ENCODE data around the gene GRM4.
"Not testable (repeated sequence)": the region's sequence is repeated elsewhere in the genome, so short reads cannot be mapped to it uniquely, and the experiment has no call there.

The GRM4 gene

DNA sequence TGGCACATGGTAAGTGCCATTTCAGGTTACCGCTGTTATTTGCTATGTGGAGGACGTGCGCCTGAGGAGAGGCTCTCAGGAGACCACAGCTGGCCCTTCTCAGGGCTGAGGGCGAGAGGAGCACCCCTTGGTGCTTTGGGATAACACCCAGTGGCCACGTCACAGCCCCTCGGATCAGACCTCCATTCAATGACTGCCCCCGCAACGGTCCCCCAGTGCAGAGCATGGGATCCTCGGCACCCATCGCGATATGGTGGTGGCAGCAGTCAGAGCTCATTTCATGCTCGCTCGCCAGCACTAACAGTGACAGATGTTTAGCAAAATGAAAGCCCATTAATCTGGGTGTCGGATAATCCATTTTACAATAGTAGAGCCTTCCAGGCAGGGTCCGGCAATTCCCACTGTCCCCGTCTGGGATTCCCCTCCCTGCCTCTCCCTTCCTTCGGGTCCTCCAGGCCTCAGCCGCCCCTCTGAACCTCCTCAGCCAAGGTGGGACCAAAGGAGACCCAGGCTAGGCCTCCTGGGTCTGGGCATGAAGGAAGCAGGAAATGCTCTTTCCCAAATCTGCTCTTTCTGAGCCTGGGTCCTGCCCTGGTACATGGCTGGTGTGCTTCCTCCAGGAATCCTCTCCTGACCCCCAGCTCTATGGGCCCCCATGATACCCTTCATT, 117.1 kb downstream of the GRM4 start:
- no peak overlapping the region for H3K4me3 Mint-ChIP-seq
- no peak overlapping the region for H3K27ac Mint-ChIP-seq
- no peaks in the 10 kb centered on the region for H3K9me3 Mint-ChIP-seq
- no peaks in the 10 kb centered on the region for H3K36me3 Mint-ChIP-seq
- no peaks in the 10 kb centered on the region for H3K27me3 Mint-ChIP-seq
- no peaks in the 10 kb centered on the region for H3K4me1 Mint-ChIP-seq

GRCh38 chr6:34027939-34028441, 117.9 kb downstream of the GRM4 start:
- no peaks in the 10 kb centered on the region for H3K36me3 Mint-ChIP-seq
- no peak overlapping the region for H3K4me3 Mint-ChIP-seq
- no peaks in the 10 kb centered on the region for H3K27me3 Mint-ChIP-seq
- no peaks in the 10 kb centered on the region for H3K4me1 Mint-ChIP-seq
- no peaks in the 10 kb centered on the region for H3K9me3 Mint-ChIP-seq
- no peak overlapping the region for H3K27ac Mint-ChIP-seq

DNA sequence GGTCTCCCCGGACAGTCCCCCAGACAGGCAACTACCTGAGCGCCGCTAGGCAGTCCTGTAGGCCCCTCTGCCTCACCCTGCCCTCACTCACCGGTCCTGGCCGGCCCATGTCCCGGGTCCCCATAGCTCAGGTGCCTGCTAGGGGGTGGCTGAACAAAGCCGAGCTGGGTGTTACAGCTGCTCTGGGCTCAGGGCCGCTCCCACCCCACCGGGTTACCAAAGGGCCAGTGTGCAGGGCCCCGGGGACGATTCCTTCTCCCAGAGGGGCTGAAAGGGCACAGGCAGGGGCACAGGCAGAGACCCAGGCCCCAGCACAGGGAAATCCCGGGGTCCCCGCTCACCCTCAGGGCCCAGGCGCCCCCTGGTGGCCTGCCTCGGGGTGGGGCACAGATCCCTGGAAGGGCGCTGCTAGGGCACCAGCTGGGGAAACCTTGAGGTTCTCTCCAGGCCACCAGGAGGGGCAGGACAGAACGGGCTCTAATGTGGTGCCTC, 118.4 kb downstream of the GRM4 start:
- Mint-ChIP-seq H3K27me3 (no peaks in the 10 kb centered on the region), H3K27ac (no peak overlapping the region), H3K36me3 (no peaks in the 10 kb centered on the region), H3K9me3 (no peaks in the 10 kb centered on the region), H3K4me3 (no peak overlapping the region), H3K4me1 (no peaks in the 10 kb centered on the region)

DNA sequence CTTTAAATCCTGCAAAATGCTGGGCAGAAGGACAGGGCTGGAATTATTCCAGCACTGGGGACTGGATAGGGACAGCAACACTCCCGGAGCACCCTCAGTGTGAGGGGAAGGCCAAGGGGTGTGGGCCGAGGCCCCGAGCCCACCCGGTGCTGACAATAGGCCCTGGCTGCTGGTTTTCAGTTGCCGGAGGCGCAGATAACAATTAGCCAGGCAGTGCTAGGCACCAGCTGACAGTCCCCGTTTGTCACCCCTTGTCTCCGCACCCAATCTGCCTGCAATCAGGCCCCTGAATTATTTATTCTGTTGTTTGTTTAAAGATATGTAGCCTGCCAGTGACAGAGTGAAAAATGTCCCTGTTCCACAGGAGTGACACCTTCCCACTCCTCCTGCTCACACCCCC, 120.0 kb downstream of the GRM4 start:
- Mint-ChIP-seq H3K27me3 (no peaks in the 10 kb centered on the region), H3K4me3 (no peak overlapping the region), H3K27ac (no peak overlapping the region), H3K9me3 (no peaks in the 10 kb centered on the region), H3K36me3 (no peaks in the 10 kb centered on the region), H3K4me1 (no peaks in the 10 kb centered on the region)

DNA sequence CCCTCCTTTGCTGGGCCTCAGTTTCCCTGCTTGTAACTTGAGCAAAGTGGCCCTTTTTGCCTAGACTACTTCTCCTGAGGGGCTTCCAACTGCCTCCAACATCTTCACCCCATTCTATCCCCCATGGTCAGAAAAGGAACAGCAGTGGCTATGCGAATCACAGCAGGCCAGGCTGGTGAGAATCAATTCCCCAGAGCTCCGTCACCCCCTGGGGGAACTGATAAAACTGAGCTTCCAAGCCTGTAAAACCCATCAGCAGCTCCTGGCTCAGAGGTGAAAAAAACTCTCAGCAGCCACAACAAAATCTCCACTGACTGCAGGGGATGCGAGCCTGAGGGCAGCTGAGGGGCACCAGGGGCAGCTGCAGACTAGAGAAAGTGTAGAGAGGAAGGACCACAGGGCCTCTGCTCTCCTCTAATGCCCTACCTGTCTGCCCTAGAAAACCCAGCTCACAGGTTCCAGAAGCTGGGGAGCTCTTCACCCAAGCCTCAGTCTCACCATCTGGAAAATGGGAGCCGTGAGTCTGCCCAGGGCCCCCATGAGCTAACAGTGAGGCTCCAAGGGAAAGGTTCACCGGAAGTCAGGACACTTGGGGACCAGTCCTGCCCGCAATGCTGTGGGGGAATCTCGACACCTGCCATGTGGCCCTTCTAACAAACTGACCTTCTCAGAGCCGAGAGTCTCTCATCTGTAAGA, 120.6 kb downstream of the GRM4 start:
- Mint-ChIP-seq H3K9me3 (no peaks in the 10 kb centered on the region), H3K4me3 (no peak overlapping the region), H3K27me3 (no peaks in the 10 kb centered on the region), H3K36me3 (no peaks in the 10 kb centered on the region), H3K27ac (no peak overlapping the region), H3K4me1 (no peaks in the 10 kb centered on the region)

- no peaks in the 10 kb centered on the region for H3K9me3 Mint-ChIP-seq
- H3K27ac Mint-ChIP-seq, result no peak overlapping the region
- H3K27me3 Mint-ChIP-seq, result no peaks in the 10 kb centered on the region
- H3K36me3 Mint-ChIP-seq, result no peaks in the 10 kb centered on the region
- no peaks in the 10 kb centered on the region for H3K4me1 Mint-ChIP-seq
- H3K4me3 Mint-ChIP-seq, result no peak overlapping the region
These were observed 123.0 kb downstream of the GRM4 start for GRCh38 chr6:34022873-34023255.

GRCh38 chr6:34022250-34022872, 123.5 kb downstream of the GRM4 start:
- H3K27ac Mint-ChIP-seq, result peak overlapping the region; percentile 13

DNA sequence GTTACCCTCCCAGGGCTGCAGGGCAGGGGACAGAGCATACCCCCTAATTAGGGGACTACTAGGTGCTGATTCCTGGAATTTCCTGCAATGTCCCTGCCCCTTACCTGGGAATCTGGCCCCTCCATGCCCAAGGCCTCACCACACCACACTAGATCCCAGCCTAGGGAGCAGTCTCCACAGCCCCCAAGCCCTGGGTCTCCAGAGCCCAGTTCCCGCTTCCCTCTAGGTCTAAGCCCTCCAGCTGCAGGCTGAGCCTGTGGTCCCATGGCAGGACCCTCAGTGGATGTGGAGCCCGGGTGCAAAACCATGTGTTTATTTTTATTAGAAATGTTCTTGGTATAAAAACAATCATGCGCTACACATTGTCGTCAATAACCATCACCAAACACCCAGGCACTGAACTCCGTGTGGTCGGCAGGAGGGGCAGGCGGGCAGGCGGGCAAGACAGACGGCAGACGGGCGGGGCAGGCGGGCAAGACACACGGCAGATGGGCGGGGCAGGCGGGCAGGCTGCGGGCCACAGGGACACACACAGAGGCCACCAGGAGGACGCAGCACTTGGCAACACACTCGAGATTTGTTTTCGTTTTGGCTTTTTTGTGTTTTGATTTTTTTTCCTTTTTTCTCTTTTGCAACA, 124.2 kb downstream of the GRM4 start:
- Mint-ChIP-seq H3K36me3 (no peaks in the 10 kb centered on the region), H3K9me3 (no peaks in the 10 kb centered on the region), H3K4me1 (no peaks in the 10 kb centered on the region), H3K27ac (no peak overlapping the region), H3K4me3 (no peak overlapping the region), H3K27me3 (no peaks in the 10 kb centered on the region)

More at GRCh38 chr6:34022250-34022872, 123.5 kb downstream of the GRM4 start:
- Mint-ChIP-seq H3K36me3 (no peaks in the 10 kb centered on the region), H3K4me3 (no peak overlapping the region), H3K9me3 (no peaks in the 10 kb centered on the region), H3K4me1 (no peaks in the 10 kb centered on the region), H3K27me3 (no peaks in the 10 kb centered on the region)

GRCh38 chr6:34020807-34021553, 124.9 kb downstream of the GRM4 start:
- H3K27ac Mint-ChIP-seq, result no peak overlapping the region
- no peak overlapping the region for H3K4me3 Mint-ChIP-seq
- H3K27me3 Mint-ChIP-seq, result no peaks in the 10 kb centered on the region

DNA sequence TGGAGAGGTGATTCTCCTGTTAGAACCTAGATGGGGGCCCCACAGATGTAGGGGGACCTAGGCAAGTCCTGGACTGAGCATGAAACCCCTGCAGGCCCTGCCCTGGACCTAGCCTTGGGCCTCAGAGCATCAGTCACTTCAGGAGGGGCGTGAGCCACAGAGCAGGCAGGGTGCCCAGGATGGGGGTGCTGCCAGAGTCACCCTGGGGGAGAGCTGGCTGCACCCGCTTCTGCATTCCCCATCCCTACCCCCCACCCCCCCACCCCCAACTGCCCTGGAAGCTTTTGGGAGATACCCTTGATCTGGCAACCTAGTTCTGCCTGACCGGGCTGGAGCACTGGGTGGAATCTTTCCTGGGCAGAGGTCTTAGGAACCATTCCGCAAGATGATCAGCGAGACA, 125.6 kb downstream of the GRM4 start:
- Mint-ChIP-seq H3K4me3 (no peak overlapping the region), H3K27ac (no peak overlapping the region), H3K4me1 (no peaks in the 10 kb centered on the region), H3K9me3 (no peaks in the 10 kb centered on the region), H3K36me3 (no peaks in the 10 kb centered on the region), H3K27me3 (no peaks in the 10 kb centered on the region)

More at GRCh38 chr6:34020807-34021553, 124.9 kb downstream of the GRM4 start:
- Mint-ChIP-seq H3K36me3 (no peaks in the 10 kb centered on the region), H3K4me1 (no peaks in the 10 kb centered on the region), H3K9me3 (no peaks in the 10 kb centered on the region)

- Mint-ChIP-seq H3K9me3 (no peaks in the 10 kb centered on the region), H3K27ac (no peak overlapping the region), H3K27me3 (no peaks in the 10 kb centered on the region), H3K36me3 (no peaks in the 10 kb centered on the region), H3K4me1 (no peaks in the 10 kb centered on the region), H3K4me3 (no peak overlapping the region)
These were observed 126.8 kb downstream of the GRM4 start for GRCh38 chr6:34018961-34019606.

DNA sequence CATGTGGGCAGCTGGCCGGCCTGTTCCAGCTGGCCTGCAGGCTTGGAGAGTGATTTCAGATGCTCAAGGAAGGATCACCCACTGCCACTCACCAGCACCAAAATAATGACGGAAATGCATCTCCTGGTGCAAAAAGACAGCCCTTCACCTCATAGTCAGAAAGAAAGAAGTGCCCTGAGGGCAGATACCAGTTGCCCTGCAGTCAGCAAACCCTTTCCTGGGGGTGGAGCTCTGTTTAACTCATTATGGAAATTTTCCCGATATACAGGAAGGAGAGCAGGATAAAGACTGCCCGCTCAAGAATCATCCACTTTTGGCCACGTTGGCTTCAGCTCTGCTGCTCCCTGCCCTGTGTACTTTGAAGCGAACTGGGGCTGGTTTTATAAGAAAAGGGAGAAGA, 127.9 kb downstream of the GRM4 start:
- Mint-ChIP-seq H3K36me3 (no peaks in the 10 kb centered on the region), H3K4me3 (no peak overlapping the region), H3K9me3 (no peaks in the 10 kb centered on the region), H3K27ac (no peak overlapping the region), H3K27me3 (no peaks in the 10 kb centered on the region), H3K4me1 (no peaks in the 10 kb centered on the region)

DNA sequence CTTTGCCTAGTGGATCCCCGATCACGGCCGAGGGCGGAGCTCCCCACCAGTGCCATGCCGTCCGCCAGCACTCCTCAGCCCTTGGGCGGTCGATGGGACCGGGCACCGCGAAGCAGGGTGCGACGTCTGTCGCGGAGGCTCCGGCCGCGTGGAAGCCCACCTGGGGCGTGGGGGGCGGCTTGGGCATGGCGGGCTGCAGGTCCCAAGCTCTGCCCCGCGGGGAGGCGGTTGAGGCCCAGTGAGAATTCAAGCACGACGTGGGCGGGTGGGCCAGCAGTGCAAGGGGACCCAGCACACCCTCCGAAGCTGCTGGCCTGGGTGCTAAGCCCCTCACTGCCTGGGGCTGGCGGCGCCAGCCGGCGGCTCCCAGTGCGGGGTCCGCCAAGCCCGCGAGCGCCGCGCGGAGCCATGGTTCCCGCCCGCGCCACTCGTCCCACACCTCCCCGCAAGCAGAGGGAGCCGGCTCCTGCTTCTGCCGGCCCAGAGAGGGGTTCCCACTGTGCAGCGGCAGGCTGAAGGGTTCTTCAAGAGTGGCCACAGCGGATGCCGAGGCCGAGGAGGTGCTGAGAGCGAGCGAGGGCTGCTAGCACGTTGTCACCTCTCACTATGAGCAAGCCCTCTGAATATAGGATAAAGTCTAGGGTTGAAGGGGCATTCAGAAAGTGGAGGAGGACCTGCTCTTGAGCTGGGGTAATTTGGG, 128.6 kb downstream of the GRM4 start:
- Mint-ChIP-seq H3K36me3 (no peaks in the 10 kb centered on the region), H3K4me3 (no peak overlapping the region), H3K9me3 (no peaks in the 10 kb centered on the region), H3K27ac (no peak overlapping the region), H3K27me3 (no peaks in the 10 kb centered on the region), H3K4me1 (no peaks in the 10 kb centered on the region)

- H3K36me3 Mint-ChIP-seq, H3K27me3 Mint-ChIP-seq, H3K4me3 Mint-ChIP-seq, H3K9me3 Mint-ChIP-seq, H3K27ac Mint-ChIP-seq, H3K4me1 Mint-ChIP-seq: not testable (repeated sequence)
These were observed 129.3 kb downstream of the GRM4 start for GRCh38 chr6:34016573-34016972.
